ENCODE measurements around the gene BCR. TPM values are rescaled to one million over a fixed set of nuclear protein-coding genes. Genes with fewer than 3 reads are reported as not detected.

Gene BCR
- total and polyA plus RNA-seq, 2 of the 8 experiments (the other 6 are each of a cell fraction or from before 2014, with no cell fraction given): 66.7 to 130 TPM

GRCh38 chr22:23278883-23279675, 98.8 kb downstream of the BCR start:
- FAIRE-seq (no peak), DNase-seq (ENCODE audit: low read depth in 1 of 2, low spot score in 2 of 2) (no peak)
- ChIA-PET CTCF (ENCODE audit: partially characterized antibody) (interaction anchor here (0.7 to 6.2 kb wide), 8 partner anchors 8 to 320 kb away, joined by 3 to 97 read pairs (median 7); no protein-coding TSS in a partner anchor), POLR2A (ENCODE audit: partially characterized antibody) (interaction anchor here (1.3 kb wide), 1 partner anchor 96 kb away, joined by 3 read pairs; no protein-coding TSS in a partner anchor)
- Histone ChIP-seq H3K36me3 (ENCODE audit: control insufficient read depth in 2 of 4, insufficient read depth in 4 of 4, low read length in 3 of 4) (peaks cover 7 to 35% (median 13%) of the 10 kb centered on the region in 4 experiments; a peak in 5 of 8 replicates), H4K20me1 (replicated peaks in 1 of 2; ENCODE audit: control insufficient read depth in 1 of 2, insufficient read depth in 2 of 2, low read length in 2 of 2) (peaks cover 10 to 29% of the 10 kb centered on the region in 2 experiments), H4K8ac (ENCODE audit: extremely low read depth, insufficient read depth, low read length) (no peak overlapping the region), H2AFZ (ENCODE audit: low read length) (no peak overlapping the region), H3K27ac (ENCODE audit: low read depth, low read length) (no peak overlapping the region), H3K4ac (replicated peaks; ENCODE audit: insufficient read length, low read depth, low read length) (no peak overlapping the region), H3K9me3 (ENCODE audit: insufficient read depth in 2 of 2, low read depth in 1 of 2, low read length in 1 of 2) (no peaks in the 10 kb centered on the region), H2BK15ac (ENCODE audit: low read length) (no peak overlapping the region), H3K4me2 (ENCODE audit: insufficient read depth in 1 of 2, low read depth in 2 of 2, low read length in 2 of 2) (no peak overlapping the region), H3K56ac (replicated peaks; ENCODE audit: insufficient read length, low read depth, low read length) (no peak overlapping the region), H3K4me3 (ENCODE audit: extremely low read depth in 1 of 4, insufficient read depth in 2 of 4, low read depth in 3 of 4, low read length in 4 of 4) (no peak overlapping the region), H3K14ac (ENCODE audit: insufficient read length) (no peak overlapping the region), H2BK5ac (ENCODE audit: low read depth, low read length) (no peak overlapping the region), H3K23ac (ENCODE audit: insufficient read length) (no peak overlapping the region), H4K91ac (replicated peaks; ENCODE audit: insufficient read length, low read length) (no peak overlapping the region), H3K79me1 (ENCODE audit: low read depth, low read length) (no peaks in the 10 kb centered on the region), H3K23me2 (ENCODE audit: low read depth, low read length) (no peaks in the 10 kb centered on the region), H3K4me1 (replicated peaks in 1 of 4; ENCODE audit: control insufficient read depth in 3 of 4, insufficient read depth in 4 of 4, low read length in 3 of 4) (peaks cover 0 to 8% (median 1%) of the 10 kb centered on the region in 4 experiments; a peak in 4 of 7 replicates), H2AK5ac (ENCODE audit: low read depth, low read length) (no peak overlapping the region), H4K5ac (ENCODE audit: insufficient read length, low read depth, low read length) (no peak overlapping the region), H2BK20ac (ENCODE audit: low read length) (no peak overlapping the region), H3K18ac (ENCODE audit: extremely low read depth, low read length) (no peak overlapping the region), H3K9ac (replicated peaks in 1 of 4; ENCODE audit: extremely low read depth in 1 of 4, low read depth in 3 of 4, low read length in 3 of 4) (no peak overlapping the region), H3K27me3 (replicated peaks in 1 of 4; ENCODE audit: control insufficient read depth in 3 of 4, extremely low read depth in 1 of 4, insufficient read depth in 3 of 4, low read length in 3 of 4) (no peaks in the 10 kb centered on the region), H3K79me2 (ENCODE audit: control insufficient read depth in 1 of 2, insufficient read depth in 2 of 2, low read length in 2 of 2) (no peaks in the 10 kb centered on the region; a peak in 1 of 4 replicates), H2BK120ac (replicated peaks; ENCODE audit: low read depth, low read length) (no peak overlapping the region), H2BK12ac (ENCODE audit: low read depth, low read length) (no peak overlapping the region)
- no peak for TF ChIP-seq BRCA1 (IDR thresholded peaks at IDR 0.05; ENCODE audit: low read depth, low read length)
- no peak for TF ChIP-seq CEBPB (IDR thresholded peaks at IDR 0.05; ENCODE audit: low read depth, low read length)
- no peak for TF ChIP-seq SIN3A (conservative IDR thresholded peaks at IDR 0.05 in 1 of 2, IDR thresholded peaks at IDR 0.05 in 1 of 2; ENCODE audit: low read depth in 1 of 2, low read length in 2 of 2)
- no peak for TF ChIP-seq SUZ12 (IDR thresholded peaks at IDR 0.05; ENCODE audit: low read length)
- no peak for TF ChIP-seq NRF1 (IDR thresholded peaks at IDR 0.05; ENCODE audit: low read depth, low read length)
- WGBS, 2 experiments (ENCODE audit: extremely low coverage in 1 of 2, insufficient coverage in 1 of 2, insufficient read length in 1 of 2, insufficient replicate concordance in 2 of 2, low coverage in 1 of 2, low lambda C conversion rate in 2 of 2, missing lambda C conversion rate in 1 of 2): 90% methylated on average over 9 of the region's 11 CpGs; no CpG with 5 or more reads in 1 of the 2 experiments

Measured in H1 (cell line).